C4-2B (cell line): Measurements from ENCODE around the gene KCTD14.

Experiments
- ZFX ChIP-seq: fragments of 450-650 bp; IDR thresholded peaks from 2 replicates; pipeline ENCODE4 v1.6.1; 2017
- TF ChIP-seq, protein P1 (sequence below): fragments of 450-650 bp; conservative IDR thresholded peaks from 2 replicates; pipeline ENCODE4 v1.5.1; 2017; ENCODE audit warnings: mild to moderate bottlenecking

DNA sequence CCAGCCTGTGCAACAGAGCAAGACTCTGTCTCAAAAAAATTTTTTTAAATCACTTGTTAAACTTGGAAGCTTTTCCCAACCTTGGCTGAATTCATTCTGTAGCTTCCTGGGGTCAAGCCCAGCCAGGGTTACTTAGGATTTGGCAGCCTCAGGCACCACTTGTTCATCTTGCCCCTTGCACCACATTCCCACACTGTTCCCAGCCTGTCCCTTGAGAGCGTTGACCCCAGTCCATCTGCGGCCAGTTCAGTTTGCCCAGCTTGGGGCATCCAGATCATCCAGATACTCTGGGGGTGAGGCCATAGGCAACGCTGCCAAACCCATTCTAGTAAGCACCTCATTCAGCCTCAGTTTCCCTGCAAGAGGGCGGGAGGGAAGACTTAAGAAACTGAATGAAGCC, 31.9 kb upstream of the KCTD14 start:
- TF ChIP-seq, protein P1, sequence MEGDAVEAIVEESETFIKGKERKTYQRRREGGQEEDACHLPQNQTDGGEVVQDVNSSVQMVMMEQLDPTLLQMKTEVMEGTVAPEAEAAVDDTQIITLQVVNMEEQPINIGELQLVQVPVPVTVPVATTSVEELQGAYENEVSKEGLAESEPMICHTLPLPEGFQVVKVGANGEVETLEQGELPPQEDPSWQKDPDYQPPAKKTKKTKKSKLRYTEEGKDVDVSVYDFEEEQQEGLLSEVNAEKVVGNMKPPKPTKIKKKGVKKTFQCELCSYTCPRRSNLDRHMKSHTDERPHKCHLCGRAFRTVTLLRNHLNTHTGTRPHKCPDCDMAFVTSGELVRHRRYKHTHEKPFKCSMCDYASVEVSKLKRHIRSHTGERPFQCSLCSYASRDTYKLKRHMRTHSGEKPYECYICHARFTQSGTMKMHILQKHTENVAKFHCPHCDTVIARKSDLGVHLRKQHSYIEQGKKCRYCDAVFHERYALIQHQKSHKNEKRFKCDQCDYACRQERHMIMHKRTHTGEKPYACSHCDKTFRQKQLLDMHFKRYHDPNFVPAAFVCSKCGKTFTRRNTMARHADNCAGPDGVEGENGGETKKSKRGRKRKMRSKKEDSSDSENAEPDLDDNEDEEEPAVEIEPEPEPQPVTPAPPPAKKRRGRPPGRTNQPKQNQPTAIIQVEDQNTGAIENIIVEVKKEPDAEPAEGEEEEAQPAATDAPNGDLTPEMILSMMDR = no peak
- no peak for TF ChIP-seq ZFX
